Heart right ventricle (tissue), 16 donors: ENCODE results near the gene WDPCP. TPM values are rescaled to one million over a fixed set of nuclear protein-coding genes. Genes with fewer than 3 reads are reported as not detected.
"Not testable (repeated sequence)": the region's sequence is repeated elsewhere in the genome, so short reads cannot be mapped to it uniquely, and the experiment has no call there.

Experiments
- ATAC-seq, 8 donors: fragments of 200-7000 bp; cut with Tn5 transposase; one replicate each; pipeline ENCODE4 v1.9.1; 2020; ENCODE audit warnings: mild to moderate bottlenecking in 8 of 8, moderate library complexity in 8 of 8, moderate number of reproducible peaks in 1 of 8
- DNase-seq, 2 donors: peaks; one replicate each; pipeline ENCODE4 v3.0.0-alpha.2; 2020
- H3K27ac ChIP-seq, 10 donors: fragments of 200-600 bp; sonication (generic) in 2 of 10; one replicate each; pipeline versions ENCODE4 v1.5.0 to v1.8.0; 2020 to 2022; ENCODE audit warnings: mild to moderate bottlenecking in 3 of 10
- H3K27me3 ChIP-seq, 7 donors: fragments of 200-600 bp; one replicate each; pipeline ENCODE4 v1.8.0; 2021 to 2022; ENCODE audit warnings: mild to moderate bottlenecking in 2 of 7
- H3K36me3 ChIP-seq, 9 donors: fragments of 200-600 bp; sonication (generic) in 1 of 9; one replicate each; pipeline versions ENCODE4 v1.5.0 to v1.8.0; 2020 to 2022; ENCODE audit warnings: mild to moderate bottlenecking in 2 of 9
- H3K4me1 ChIP-seq, 9 donors: fragments of 200-600 bp; sonication (generic) in 1 of 9; one replicate each; pipeline versions ENCODE4 v1.5.0 to v1.8.0; 2020 to 2022; ENCODE audit warnings: mild to moderate bottlenecking in 4 of 9
- H3K4me3 ChIP-seq, 10 donors: fragments of 200-600 bp; sonication (generic) in 2 of 10; one replicate each; pipeline versions ENCODE4 v1.5.0 to v1.8.0; 2020 to 2022; ENCODE audit warnings: mild to moderate bottlenecking in 7 of 10, moderate library complexity in 2 of 10
- H3K9me3 ChIP-seq, 11 donors: fragments of 200-600 bp in 10 of 11; sonication (generic) in 2 of 11; one replicate each; pipeline versions ENCODE4 v1.5.0 to v1.8.0; 2013 to 2022; ENCODE audit warnings: mild to moderate bottlenecking in 2 of 11, control low read depth in 1 of 11, moderate library complexity in 1 of 11
- WGBS, 2 donors: extraction: QIAGEN DNeasy Blood & Tissue Kit; methylation state at CpG; one replicate each; pipeline ENCODE4 v1.1.7; 2013; ENCODE audit warnings: inconsistent platforms in 1 of 2; 5-methylcytosine and 5-hydroxymethylcytosine counted together
- intact Hi-C, 10 donors: fragments of 100-400 bp; cut with DNase I; formaldehyde crosslinking; loops; one replicate each; pipeline versions ENCODE4 v1.11.1 to v1.14.2; 2022
- polyA plus RNA-seq, 2 donors: library from polyadenylated mRNA; stranded (reverse); fragments of 200-250 nt; gene quantifications; one replicate each; pipeline ENCODE4 v1.2.3, GENCODE V29; 2013
- total RNA-seq, 10 donors: library from RNA; stranded (reverse); fragmentation: NEBNext Ultra II Directional in 3 of 10; extraction: Animal tissue kit (Norgen Biotek cat#: 25700) in 3 of 10; gene quantifications; one replicate each; pipeline versions ENCODE4 v1.2.1 to v1.2.4, GENCODE V29; 2021 to 2023
- TF ChIP-seq, protein P1 (sequence below), 9 donors: fragments of 200-600 bp; sonication (generic) in 2 of 9; IDR thresholded peaks; one replicate each; pipeline versions ENCODE4 v1.5.0 to v1.8.0; 2021 to 2022; ENCODE audit warnings: antibody characterized with exemption in 9 of 9, mild to moderate bottlenecking in 5 of 9, moderate library complexity in 1 of 9
- donor health status: Arrhythmogenic right ventricular cardiomyopathy.
- donor health status: ischemic (EF 13 %, LVEDD 7.1; RV severe dilation, severe dysfunction).
- donor health status: healthy with polysubstance abuse.
- donor health status: DM: no; HTN: yes; CAD: no.
- donor health status: DM: no; HTN: no; CAD: no.
- donor health status: ischemic (EF 25% LVEDD 6.9; RV normal size, moderate dysfunction).
- donor health status: ischemic (EF 25% LVEDD 5.7; RV mildly dilated, moderate dysfunction).
- donor health status: healthy.
- donor health status: DM: yes; HTN: yes; CAD: no.
- donor health status: Ischemic cardiomyopathy.
- donor health status: ischemic (EF 35%, LVEDD 5.7; RV mildly dilated, moderate dysfunction).
- donor health status: nonischemic (EF 11% LVEDD 7.7; RV severe dilation, severe dysfunction).
- donor health status: DM: yes; HTN: yes; CAD: no.
- donor health status: PGD.
- donor health status: ischemic (EF 29% LVEDD 5.4; RV normal size, mild dysfunction).
- donor health status: nonischemic (EF 23%, LVEDD 6.1; RV moderate dilation, normal function).

Gene WDPCP
- total and polyA plus RNA-seq, 12 donors, result 3.7 to 36.6 (median 20.2) TPM

- Histone ChIP-seq H3K27ac (no peak overlapping the region), H3K4me1 (no peaks in the 10 kb centered on the region), H3K36me3 (peaks cover 0 to 12% (median 0%) of the 10 kb centered on the region in 9 donors), H3K27me3 (no peaks in the 10 kb centered on the region), H3K9me3 (peaks cover 0 to 5% (median 0%) of the 10 kb centered on the region in 11 donors), H3K4me3 (no peak overlapping the region)
- intact Hi-C loops, result no loop called here
- WGBS, 2 donors, result 77 to 83% methylated on average over 1 of the region's 1 CpG
- no peak for DNase-seq
- TF ChIP-seq, protein P1, sequence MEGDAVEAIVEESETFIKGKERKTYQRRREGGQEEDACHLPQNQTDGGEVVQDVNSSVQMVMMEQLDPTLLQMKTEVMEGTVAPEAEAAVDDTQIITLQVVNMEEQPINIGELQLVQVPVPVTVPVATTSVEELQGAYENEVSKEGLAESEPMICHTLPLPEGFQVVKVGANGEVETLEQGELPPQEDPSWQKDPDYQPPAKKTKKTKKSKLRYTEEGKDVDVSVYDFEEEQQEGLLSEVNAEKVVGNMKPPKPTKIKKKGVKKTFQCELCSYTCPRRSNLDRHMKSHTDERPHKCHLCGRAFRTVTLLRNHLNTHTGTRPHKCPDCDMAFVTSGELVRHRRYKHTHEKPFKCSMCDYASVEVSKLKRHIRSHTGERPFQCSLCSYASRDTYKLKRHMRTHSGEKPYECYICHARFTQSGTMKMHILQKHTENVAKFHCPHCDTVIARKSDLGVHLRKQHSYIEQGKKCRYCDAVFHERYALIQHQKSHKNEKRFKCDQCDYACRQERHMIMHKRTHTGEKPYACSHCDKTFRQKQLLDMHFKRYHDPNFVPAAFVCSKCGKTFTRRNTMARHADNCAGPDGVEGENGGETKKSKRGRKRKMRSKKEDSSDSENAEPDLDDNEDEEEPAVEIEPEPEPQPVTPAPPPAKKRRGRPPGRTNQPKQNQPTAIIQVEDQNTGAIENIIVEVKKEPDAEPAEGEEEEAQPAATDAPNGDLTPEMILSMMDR (IDR thresholded peaks at IDR 0.05), result no peak
- ATAC-seq, result no peak
These were observed 223.4 kb downstream of the WDPCP start for GRCh38 chr2:63364866-63365265.

DNA sequence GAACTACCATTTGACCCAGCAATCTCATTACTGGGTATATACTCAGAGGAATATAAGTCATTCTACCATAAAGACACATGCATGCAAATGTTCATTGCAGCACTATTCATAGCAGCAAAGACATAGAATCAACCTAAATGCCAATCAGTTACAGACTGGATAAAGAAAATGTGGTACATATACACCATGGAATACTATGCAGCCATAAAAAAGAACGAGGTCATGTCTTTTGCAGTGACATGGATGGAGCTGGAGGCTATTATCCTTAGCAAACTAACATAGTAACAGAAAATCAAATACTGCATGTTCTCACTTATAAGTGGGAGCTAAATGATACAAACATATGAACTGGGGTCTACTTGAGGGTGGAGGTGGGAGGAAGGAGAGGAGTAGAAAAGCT, 230.6 kb downstream of the WDPCP start:
- DNase-seq, H3K4me1 ChIP-seq, H3K27ac ChIP-seq, H3K27me3 ChIP-seq, H3K36me3 ChIP-seq, H3K4me3 ChIP-seq, ATAC-seq, intact Hi-C loops: not testable (repeated sequence)
- 74 to 88% methylated on average over 1 of the region's 1 CpG for WGBS, 2 donors
- H3K9me3 ChIP-seq, result peaks cover 0 to 35% (median 13%) of the 10 kb centered on the region in 11 donors

DNA sequence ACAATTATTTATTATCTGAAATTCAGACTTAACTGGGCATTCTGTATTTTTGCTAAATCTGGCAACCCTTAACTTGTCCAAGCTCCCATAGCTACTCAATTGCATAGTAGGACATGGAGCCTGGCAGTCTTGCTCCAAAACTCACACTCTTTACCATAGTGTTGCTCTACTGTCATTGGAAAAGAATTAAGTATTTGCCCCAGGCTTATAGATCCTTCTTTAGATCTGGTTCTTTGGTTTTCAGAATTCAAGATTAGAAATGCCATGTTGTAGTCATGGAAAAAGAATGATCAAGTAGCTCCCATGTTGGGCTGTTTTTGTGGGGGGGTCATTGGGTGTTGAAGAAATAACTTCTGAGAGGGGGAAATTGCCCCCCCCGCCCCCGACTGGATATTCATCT, 240.9 kb downstream of the WDPCP start:
- H3K4me3 ChIP-seq, result no peak overlapping the region
- no peak for ATAC-seq

GRCh38 chr2:63346411-63346810, 241.9 kb downstream of the WDPCP start:
- peaks cover 0 to 43% (median 20%) of the 10 kb centered on the region in 11 donors for H3K9me3 ChIP-seq
- H3K27me3 ChIP-seq, result no peaks in the 10 kb centered on the region
- H3K36me3 ChIP-seq, result peaks cover 0 to 19% (median 0%) of the 10 kb centered on the region in 9 donors
- TF ChIP-seq, protein P1 (IDR thresholded peaks at IDR 0.05), result no peak
- DNase-seq (no peak), ATAC-seq (no peak)
- intact Hi-C loops, result no loop called here
- no peak overlapping the region for H3K27ac ChIP-seq
- H3K4me3 ChIP-seq, result no peak overlapping the region
- H3K4me1 ChIP-seq, result peaks cover 0 to 14% (median 0%) of the 10 kb centered on the region in 9 donors

More for the DNA sequence above, 240.9 kb downstream of the WDPCP start:
- intact Hi-C loops, result no loop called here
- no peak for DNase-seq
- Histone ChIP-seq H3K36me3 (peaks cover 0 to 29% (median 0%) of the 10 kb centered on the region in 9 donors), H3K27ac (no peak overlapping the region), H3K4me1 (peaks cover 0 to 14% (median 0%) of the 10 kb centered on the region in 9 donors), H3K27me3 (no peaks in the 10 kb centered on the region), H3K9me3 (peaks cover 0 to 39% (median 20%) of the 10 kb centered on the region in 11 donors)
- TF ChIP-seq, protein P1 (IDR thresholded peaks at IDR 0.05), result no peak
- WGBS, 2 donors, result 93 to 98% methylated on average over 2 of the region's 2 CpGs

DNA sequence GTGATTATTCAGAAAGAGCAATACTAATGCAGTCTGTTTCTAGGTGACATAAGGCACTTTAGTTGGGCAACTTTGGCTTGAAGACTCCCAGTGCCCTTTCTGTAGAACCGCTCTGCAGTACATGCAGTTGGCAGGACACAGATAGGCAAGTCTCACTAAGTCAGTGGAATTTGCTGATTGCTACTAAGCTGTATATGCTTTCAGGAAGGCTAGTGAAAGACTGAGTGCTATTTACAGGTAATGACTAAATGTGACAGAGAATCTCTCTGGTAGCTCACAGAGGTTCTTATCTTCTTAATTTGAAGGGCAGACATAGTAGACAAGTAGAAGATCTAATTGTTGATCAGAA, 243.0 kb downstream of the WDPCP start:
- ATAC-seq (peak in 6 of 8 donors; percentile 27 to 92 (median 80)), DNase-seq (no peak)
- Histone ChIP-seq H3K4me3 (no peak overlapping the region), H3K9me3 (peaks cover 0 to 39% (median 20%) of the 10 kb centered on the region in 11 donors), H3K27ac (no peak overlapping the region), H3K36me3 (peaks cover 0 to 18% (median 0%) of the 10 kb centered on the region in 9 donors), H3K4me1 (peaks cover 0 to 14% (median 0%) of the 10 kb centered on the region in 9 donors), H3K27me3 (no peaks in the 10 kb centered on the region)
- TF ChIP-seq, protein P1 (IDR thresholded peaks at IDR 0.05), result no peak
- intact Hi-C loops, result no loop called here
- 63 to 74% methylated on average over 1 of the region's 1 CpG for WGBS, 2 donors
